GM18505 (cell line): ENCODE results near the gene CYP4F3.

Experiments
- ATAC-seq: cut with Tn5 transposase; IDR thresholded peaks from one replicate; pipeline ENCODE4 v1.9.1; 2021; ENCODE audit not compliant: unreplicated experiment
- POLR2A ChIP-seq: IDR thresholded peaks from 4 replicates; pipeline ENCODE4 v1.6.1; 2011; ENCODE audit warnings: borderline replicate concordance; ENCODE audit not compliant: insufficient read depth, insufficient read length; ENCODE audit errors: extremely low read depth

Gene CYP4F3

GRCh38 chr19:15621801-15622200 lies 18.9 kb upstream of the CYP4F3 start:
- TF ChIP-seq POLR2A = no peak
- no peak for ATAC-seq

- no peak for ATAC-seq
- no peak for TF ChIP-seq POLR2A
Observed at GRCh38 chr19:15622991-15623390, 17.7 kb upstream of the CYP4F3 start.

- no peak for ATAC-seq
- no peak for TF ChIP-seq POLR2A
Observed at GRCh38 chr19:15623711-15624318, 16.9 kb upstream of the CYP4F3 start.

- ATAC-seq = no peak
- TF ChIP-seq POLR2A = no peak
Observed at GRCh38 chr19:15628236-15629002, 12.3 kb upstream of the CYP4F3 start.

- no peak for TF ChIP-seq POLR2A
- no peak for ATAC-seq
Observed at GRCh38 chr19:15629003-15629880, 11.5 kb upstream of the CYP4F3 start.

GRCh38 chr19:15631817-15632216 lies 8.9 kb upstream of the CYP4F3 start:
- TF ChIP-seq POLR2A = no peak
- no peak for ATAC-seq

GRCh38 chr19:15633082-15633835 lies 7.4 kb upstream of the CYP4F3 start:
- no peak for ATAC-seq
- no peak for TF ChIP-seq POLR2A

- no peak for ATAC-seq
Observed at GRCh38 chr19:15634105-15634504, 6.6 kb upstream of the CYP4F3 start.

GRCh38 chr19:15635016-15635805 lies 5.5 kb upstream of the CYP4F3 start:
- no peak for TF ChIP-seq POLR2A
- no peak for ATAC-seq

More at GRCh38 chr19:15634105-15634504, 6.6 kb upstream of the CYP4F3 start:
- TF ChIP-seq POLR2A = no peak

- ATAC-seq = no peak
- no peak for TF ChIP-seq POLR2A
Observed at GRCh38 chr19:15636026-15636425, 4.7 kb upstream of the CYP4F3 start.

GRCh38 chr19:15639596-15639995 lies 1.1 kb upstream of the CYP4F3 start:
- TF ChIP-seq POLR2A = no peak

More at GRCh38 chr19:15639596-15639995, 1.1 kb upstream of the CYP4F3 start:
- no peak for ATAC-seq
